OCI-LY1 (cell line): ENCODE results near the gene CCL16.

Experiments used
- H2AFZ ChIP-seq: fragments of 200-600 bp; sonication (generic), shearing (Covaris generic); 2 replicates; pipeline ENCODE4 v1.6.0; 2014; ENCODE audit warnings: antibody characterized with exemption, mild to moderate bottlenecking, low read length
- H3F3A ChIP-seq: fragments of 200-600 bp; sonication (generic), shearing (Covaris generic); 2 replicates; pipeline ENCODE4 v1.6.0; 2014; ENCODE audit warnings: mild to moderate bottlenecking, antibody characterized with exemption, low read length, moderate library complexity; ENCODE audit not compliant: insufficient read depth
- H3K27ac ChIP-seq: fragments of 200-600 bp; sonication (generic); 2 replicates; pipeline ENCODE4 v1.5.1; 2014; ENCODE audit warnings: low read length, mixed run types, mild to moderate bottlenecking, low read depth; ENCODE audit not compliant: poor library complexity, severe bottlenecking
- H3K27me3 ChIP-seq: fragments of 200-600 bp; sonication (generic); 2 replicates; pipeline ENCODE4 v1.6.0; 2014; ENCODE audit warnings: antibody characterized with exemption, mild to moderate bottlenecking, low read length, moderate library complexity; ENCODE audit not compliant: insufficient read depth
- H3K36me3 ChIP-seq: fragments of 200-600 bp; sonication (generic); 2 replicates; pipeline ENCODE4 v1.6.1; 2014; ENCODE audit warnings: mild to moderate bottlenecking, antibody characterized with exemption, low read length, moderate library complexity, mixed read lengths; ENCODE audit not compliant: insufficient read depth
- H3K4me1 ChIP-seq: fragments of 200-600 bp; sonication (generic); 2 replicates; pipeline ENCODE4 v1.5.1; 2014; ENCODE audit warnings: mild to moderate bottlenecking, low read length, moderate library complexity; ENCODE audit not compliant: insufficient read depth, severe bottlenecking
- H3K4me2 ChIP-seq: fragments of 200-600 bp; sonication (generic), shearing (Covaris generic); 2 replicates; pipeline ENCODE4 v1.6.1; 2014; ENCODE audit warnings: low read length
- H3K4me3 ChIP-seq: fragments of 200-600 bp; sonication (generic); 2 replicates; pipeline ENCODE4 v1.5.1; 2014; ENCODE audit warnings: low read length, low read depth, mild to moderate bottlenecking, mixed read lengths; ENCODE audit not compliant: poor library complexity, severe bottlenecking
- H3K79me2 ChIP-seq: fragments of 200-600 bp; shearing (Covaris generic); 2 replicates; pipeline ENCODE4 v1.6.1; 2016; ENCODE audit warnings: mixed run types, low read length, mixed read lengths; ENCODE audit not compliant: insufficient read depth
- H3K9ac ChIP-seq: fragments of 200-600 bp; sonication (generic), shearing (Covaris generic); 2 replicates; pipeline ENCODE4 v1.6.1; 2014; ENCODE audit warnings: mild to moderate bottlenecking, low read length, mixed read lengths
- H3K9me2 ChIP-seq: fragments of 200-600 bp; sonication (generic), shearing (Covaris generic); 2 replicates; pipeline ENCODE4 v1.6.1; 2014; ENCODE audit warnings: low read depth, mild to moderate bottlenecking, low read length, mixed read lengths
- H3K9me3 ChIP-seq: fragments of 200-600 bp; shearing (Covaris generic); 2 replicates; pipeline ENCODE4 v1.6.1; 2014; ENCODE audit warnings: low read length, mixed read lengths
- H4K20me1 ChIP-seq: fragments of 200-600 bp; sonication (generic), shearing (Covaris generic); 2 replicates; pipeline ENCODE4 v1.6.0; 2016; ENCODE audit warnings: mild to moderate bottlenecking, low read length; ENCODE audit not compliant: insufficient read depth
- EZH2 ChIP-seq: fragments of 200-600 bp; sonication (generic), shearing (Covaris generic); IDR thresholded peaks from 2 replicates; pipeline ENCODE4 v1.8.0; 2017; ENCODE audit warnings: borderline replicate concordance, mixed run types, mild to moderate bottlenecking, antibody characterized with exemption, low read length, moderate library complexity, mixed read lengths
- TF ChIP-seq, protein P1 (sequence below): fragments of 200-600 bp; sonication (generic), shearing (Covaris generic); IDR thresholded peaks from 2 replicates; pipeline ENCODE4 v1.5.1; 2017; ENCODE audit warnings: mild to moderate bottlenecking, antibody characterized with exemption, low read length, moderate library complexity, mixed read lengths

Gene CCL16

DNA sequence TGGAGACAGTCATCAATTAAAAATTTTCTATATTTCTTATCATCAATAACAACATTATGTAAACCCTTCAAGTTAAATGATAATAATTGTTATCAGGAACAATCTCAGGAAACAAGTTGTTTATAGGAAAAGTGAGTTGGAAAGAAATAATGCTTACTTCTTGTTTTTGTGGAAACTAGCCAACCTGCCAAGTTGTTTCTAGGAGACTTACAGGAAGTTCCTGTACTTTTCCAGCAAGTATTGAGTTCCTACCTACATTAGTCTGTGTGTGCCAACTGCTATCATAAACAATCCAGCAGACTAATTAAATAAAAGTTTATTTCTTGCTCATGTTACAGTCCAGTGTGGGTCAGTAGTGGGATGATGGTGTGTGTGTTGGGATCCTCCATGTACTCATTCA is 6.9 kb upstream of the CCL16 start:
- Histone ChIP-seq H3K27me3 (no peaks in the 10 kb centered on the region), H3K9me3 (no peaks in the 10 kb centered on the region), H2AFZ (no peak overlapping the region), H3K4me3 (no peak overlapping the region), H3K9me2 (no peaks in the 10 kb centered on the region), H3K27ac (no peak overlapping the region), H3K4me2 (no peak overlapping the region), H3K79me2 (no peaks in the 10 kb centered on the region), H4K20me1 (no peaks in the 10 kb centered on the region), H3F3A (no peaks in the 10 kb centered on the region), H3K36me3 (no peaks in the 10 kb centered on the region), H3K9ac (no peak overlapping the region), H3K4me1 (no peaks in the 10 kb centered on the region)
- TF ChIP-seq EZH2: no peak
- TF ChIP-seq, protein P1, sequence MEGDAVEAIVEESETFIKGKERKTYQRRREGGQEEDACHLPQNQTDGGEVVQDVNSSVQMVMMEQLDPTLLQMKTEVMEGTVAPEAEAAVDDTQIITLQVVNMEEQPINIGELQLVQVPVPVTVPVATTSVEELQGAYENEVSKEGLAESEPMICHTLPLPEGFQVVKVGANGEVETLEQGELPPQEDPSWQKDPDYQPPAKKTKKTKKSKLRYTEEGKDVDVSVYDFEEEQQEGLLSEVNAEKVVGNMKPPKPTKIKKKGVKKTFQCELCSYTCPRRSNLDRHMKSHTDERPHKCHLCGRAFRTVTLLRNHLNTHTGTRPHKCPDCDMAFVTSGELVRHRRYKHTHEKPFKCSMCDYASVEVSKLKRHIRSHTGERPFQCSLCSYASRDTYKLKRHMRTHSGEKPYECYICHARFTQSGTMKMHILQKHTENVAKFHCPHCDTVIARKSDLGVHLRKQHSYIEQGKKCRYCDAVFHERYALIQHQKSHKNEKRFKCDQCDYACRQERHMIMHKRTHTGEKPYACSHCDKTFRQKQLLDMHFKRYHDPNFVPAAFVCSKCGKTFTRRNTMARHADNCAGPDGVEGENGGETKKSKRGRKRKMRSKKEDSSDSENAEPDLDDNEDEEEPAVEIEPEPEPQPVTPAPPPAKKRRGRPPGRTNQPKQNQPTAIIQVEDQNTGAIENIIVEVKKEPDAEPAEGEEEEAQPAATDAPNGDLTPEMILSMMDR: no peak

DNA sequence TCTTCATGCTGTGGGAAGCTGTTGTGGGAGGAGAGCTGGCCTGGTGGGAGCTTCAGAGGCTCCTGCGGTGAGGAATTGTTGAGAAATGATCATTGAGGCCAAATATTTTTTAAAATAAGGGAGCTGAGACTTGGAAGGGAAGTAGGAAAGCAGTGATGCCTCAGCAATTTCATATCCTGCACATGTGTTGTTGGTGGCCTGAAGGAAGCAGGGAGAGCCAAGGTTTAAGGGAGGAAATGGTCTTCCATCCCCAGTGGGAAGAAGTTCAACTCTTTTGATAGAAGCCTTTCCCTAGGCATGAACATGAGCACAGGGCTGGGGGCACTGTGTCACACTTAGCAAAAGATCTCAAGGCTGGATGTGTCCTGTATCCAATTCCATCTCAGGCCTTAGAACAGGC is 5.3 kb upstream of the CCL16 start, which contains the start of gene CCL14:
TSS of gene CCL14 (minus strand) at position 87 of the 400 bp plus-strand sequence. CDS start at position 7, 80 bp downstream.
- H2AFZ ChIP-seq: no peak within 1 kb of the TSS
- no peaks in the 10 kb centered on the region for H3F3A ChIP-seq
- H3K36me3 ChIP-seq: no peaks in the 10 kb centered on the region
- H3K27me3 ChIP-seq: no peaks in the 10 kb centered on the region
- TF ChIP-seq, protein P1: no peak
- no peak for TF ChIP-seq EZH2
- no peaks in the 10 kb centered on the region for H3K79me2 ChIP-seq
- no peak within 1 kb of the TSS for H3K4me2 ChIP-seq
- H3K27ac ChIP-seq: no peak within 1 kb of the TSS
- no peaks in the 10 kb centered on the region for H4K20me1 ChIP-seq
- no peak within 1 kb of the TSS for H3K9ac ChIP-seq
- no peaks in the 10 kb centered on the region for H3K9me2 ChIP-seq
- H3K4me3 ChIP-seq: no peak within 1 kb of the TSS
- H3K9me3 ChIP-seq: no peaks in the 10 kb centered on the region
- no peaks in the 10 kb centered on the region for H3K4me1 ChIP-seq

DNA sequence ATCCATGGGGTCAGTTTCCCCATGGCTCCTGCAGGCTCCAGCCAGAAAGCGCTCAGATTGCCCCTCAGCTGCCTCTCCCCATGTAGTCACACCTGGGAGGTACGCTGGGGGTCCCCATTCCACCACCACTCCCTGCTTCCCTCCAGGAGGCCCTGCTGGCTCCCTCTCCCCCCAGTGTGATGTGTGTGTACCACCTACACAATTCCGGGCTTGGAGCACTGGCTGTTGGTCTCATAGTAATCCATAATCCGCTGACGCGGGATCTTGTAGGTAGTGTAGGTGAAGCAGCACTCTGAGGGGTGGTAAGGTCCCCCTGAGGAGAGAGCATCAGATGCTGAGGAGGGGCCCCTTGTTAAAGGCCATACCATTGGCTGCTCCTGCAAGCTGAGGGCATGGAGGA is 2.8 kb upstream of the CCL16 start:
- Histone ChIP-seq H4K20me1 (no peaks in the 10 kb centered on the region), H3K4me3 (no peak overlapping the region), H2AFZ (no peak overlapping the region), H3K4me2 (no peak overlapping the region), H3K27ac (no peak overlapping the region), H3K4me1 (no peaks in the 10 kb centered on the region), H3K9me2 (no peaks in the 10 kb centered on the region), H3K27me3 (0 out of 2 replicates have a peak, but pooled peaks cover 3% of the 10 kb centered on the region), H3F3A (no peaks in the 10 kb centered on the region), H3K36me3 (no peaks in the 10 kb centered on the region), H3K79me2 (no peaks in the 10 kb centered on the region), H3K9ac (no peak overlapping the region), H3K9me3 (no peaks in the 10 kb centered on the region)
- TF ChIP-seq EZH2: no peak
- TF ChIP-seq, protein P1: no peak
